Activated CD4-positive, alpha-beta T cell treated with anti-CD3 and anti-CD28 coated beads, Interleukin-2, amount 50 U/mL, for 48 hours (primary cell): ENCODE measurements around the gene CTU1.

Experiments used
- DNase-seq, 2 experiments: peaks; one replicate each; pipeline ENCODE4 v3.0.0-alpha.2; 2020

Gene CTU1

DNA sequence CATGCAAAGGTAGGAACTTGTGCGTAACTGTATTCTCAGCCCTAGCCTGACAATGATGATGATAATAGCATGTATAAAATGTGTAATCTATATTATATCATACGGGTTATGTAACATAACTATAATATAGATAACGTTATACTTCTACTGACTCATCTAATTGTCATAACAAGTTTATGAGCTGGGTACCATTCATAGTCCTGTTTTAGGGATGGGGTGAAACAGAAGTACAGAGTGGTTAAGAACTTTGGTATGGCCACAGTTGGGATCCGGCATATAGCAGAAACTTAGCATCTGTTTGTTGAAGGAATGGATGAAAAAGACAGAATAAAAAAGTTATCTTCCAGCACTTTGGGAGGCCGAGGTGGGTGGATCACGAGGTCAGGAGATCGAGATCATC lies 5.2 kb downstream of the CTU1 start:
- no peak for DNase-seq

DNA sequence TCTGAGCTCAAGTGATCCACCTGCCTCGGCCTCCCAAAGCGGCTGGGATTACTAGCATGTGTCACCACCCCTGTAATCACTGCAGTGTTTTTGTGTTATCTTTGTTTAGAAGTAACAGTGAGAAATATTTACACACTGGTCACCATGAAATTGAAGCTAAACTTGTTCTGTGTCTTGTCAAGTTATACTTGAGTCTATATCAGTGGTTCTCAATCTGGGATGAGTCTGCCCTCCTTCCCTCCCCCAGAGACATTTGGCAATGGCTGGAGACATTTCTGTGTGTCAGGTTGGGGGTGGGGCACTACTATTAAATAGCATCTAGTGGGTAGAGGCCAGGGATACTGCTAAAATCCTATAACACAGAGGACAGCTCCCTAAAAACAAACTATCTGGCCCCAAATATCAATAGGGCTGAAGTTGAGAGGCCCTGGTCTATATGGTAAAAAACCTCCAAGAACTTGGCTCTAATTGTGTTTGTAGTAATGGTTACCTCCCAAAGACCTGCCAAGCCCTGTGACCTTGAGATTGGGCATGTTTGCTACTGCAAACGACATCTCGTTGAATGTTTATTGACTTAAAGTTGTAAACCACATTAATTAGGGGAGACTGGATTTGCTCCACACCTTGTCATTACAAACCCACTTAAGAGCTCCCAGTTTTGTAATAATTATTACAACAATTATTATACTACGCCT lies 6.9 kb downstream of the CTU1 start:
- no peak for DNase-seq

DNA sequence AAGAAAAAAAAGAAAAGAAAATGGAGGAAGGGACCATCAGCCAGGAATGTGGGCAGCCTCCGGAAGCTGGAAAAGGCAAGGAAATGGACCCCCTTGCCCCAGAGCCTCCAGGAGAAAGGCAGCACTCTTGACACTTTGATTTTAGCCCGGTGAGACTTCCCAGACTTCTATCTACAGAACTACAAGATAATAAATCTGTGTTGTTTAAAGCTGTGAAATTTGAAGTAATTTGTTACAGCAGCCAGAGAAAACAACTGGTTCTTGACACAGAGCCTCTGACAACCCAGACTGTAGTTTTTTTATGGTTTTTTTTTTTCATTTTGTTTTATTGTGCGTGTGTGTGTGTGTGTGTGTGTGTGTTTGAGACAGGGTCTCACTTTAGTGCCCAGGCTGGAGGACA lies 7.6 kb downstream of the CTU1 start:
- no peak for DNase-seq

DNA sequence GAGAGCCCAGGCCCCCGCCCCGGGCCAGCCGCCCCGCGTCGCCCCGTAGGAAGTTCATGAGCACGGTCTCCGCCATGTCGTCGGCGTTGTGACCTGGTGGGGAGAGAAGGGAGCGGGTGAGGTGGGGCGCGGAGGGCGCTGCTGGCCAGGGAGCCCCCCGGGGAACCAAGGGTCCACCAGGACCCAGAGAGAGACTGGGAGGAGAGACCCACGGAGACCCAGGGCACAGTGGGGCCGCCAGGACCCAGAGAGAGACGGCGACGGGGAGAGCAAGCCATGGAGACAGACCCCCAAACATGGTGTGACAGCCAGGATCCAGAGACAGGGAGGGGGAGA lies 9.2 kb downstream of the CTU1 start:
- no peak for DNase-seq

DNA sequence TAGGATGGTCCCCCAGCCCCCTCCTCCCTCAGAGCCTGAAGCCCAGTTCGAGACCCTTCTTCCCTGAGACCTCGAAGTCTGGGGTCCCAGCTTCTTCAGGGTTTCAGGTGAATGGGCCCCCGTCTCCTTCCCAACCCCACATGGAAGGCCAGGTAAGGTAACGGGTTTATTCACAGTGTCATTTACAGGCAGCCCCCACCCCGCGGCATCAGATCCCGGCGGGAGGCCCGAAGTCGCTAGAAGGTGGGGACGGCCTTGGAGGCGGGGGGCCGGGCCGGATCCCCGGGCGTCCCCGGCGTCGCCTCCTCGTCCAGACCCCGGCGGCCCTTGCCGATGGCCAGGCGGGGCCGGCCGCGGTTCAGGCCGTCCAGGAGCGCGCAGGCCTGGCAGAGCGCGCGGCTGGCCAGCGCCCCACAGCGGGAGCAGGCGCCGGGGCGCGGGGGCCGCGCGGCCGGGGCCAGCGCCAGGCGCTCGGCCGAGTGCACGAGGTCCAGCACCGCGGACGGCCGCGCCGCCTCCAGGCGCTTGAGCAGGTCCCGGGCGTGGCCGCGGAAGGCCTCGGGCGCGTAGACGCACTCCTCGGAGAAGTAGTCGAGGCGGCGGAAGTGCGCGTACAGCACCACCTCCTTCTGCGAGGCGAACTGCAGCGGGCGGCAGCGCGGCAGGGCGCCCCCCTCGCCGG lies 9.7 kb downstream of the CTU1 start:
- peak in 1 of 2 experiments; percentile 29 for DNase-seq

DNA sequence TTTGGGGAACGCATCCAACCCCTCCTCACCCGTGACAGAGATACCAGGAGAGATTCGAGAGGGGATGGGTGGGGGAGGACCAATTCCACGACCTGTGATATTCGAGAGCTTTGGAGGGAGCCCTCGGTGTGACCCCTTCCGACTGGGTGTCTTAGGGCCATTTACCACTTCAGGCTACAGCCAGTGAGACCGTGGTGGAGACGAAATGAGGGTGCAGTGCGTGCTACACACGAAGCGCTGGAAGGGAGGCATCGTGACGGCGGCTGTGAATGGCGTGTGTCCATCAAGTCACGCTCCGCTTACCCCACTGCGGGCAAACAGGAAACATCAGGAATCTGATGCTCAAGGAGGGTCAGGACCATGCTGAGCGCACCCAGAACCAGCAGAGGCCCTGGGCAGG lies 10.4 kb downstream of the CTU1 start:
- no peak for DNase-seq

DNA sequence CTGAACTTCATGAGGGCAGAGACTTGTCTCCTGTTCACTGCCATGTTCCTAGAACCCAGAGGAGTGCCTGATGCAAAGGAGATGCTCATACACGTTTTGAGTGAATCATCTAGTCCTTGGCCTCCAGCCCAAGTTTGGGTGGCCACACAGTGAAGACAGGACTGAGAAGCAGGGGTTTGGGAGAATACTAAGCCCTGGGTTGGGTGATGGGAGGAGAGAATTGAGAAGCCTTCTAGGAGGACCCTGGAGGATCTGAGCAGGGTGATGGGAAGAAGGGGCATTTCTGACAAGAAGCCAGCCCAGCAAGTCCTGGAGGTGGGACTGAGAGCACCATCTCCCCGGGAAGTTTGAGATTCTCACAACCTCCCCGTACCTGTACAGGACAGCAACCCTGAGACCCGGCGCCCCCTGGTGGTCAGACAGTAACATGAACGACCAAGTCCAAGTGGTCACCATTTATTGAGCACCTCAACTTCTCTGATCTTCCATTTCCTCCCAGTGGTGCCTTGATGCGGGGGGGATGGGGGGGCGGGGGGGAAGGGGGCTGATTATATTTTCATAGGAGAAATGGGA lies 11.0 kb downstream of the CTU1 start:
- peak; percentile 79 to 83 for DNase-seq

DNA sequence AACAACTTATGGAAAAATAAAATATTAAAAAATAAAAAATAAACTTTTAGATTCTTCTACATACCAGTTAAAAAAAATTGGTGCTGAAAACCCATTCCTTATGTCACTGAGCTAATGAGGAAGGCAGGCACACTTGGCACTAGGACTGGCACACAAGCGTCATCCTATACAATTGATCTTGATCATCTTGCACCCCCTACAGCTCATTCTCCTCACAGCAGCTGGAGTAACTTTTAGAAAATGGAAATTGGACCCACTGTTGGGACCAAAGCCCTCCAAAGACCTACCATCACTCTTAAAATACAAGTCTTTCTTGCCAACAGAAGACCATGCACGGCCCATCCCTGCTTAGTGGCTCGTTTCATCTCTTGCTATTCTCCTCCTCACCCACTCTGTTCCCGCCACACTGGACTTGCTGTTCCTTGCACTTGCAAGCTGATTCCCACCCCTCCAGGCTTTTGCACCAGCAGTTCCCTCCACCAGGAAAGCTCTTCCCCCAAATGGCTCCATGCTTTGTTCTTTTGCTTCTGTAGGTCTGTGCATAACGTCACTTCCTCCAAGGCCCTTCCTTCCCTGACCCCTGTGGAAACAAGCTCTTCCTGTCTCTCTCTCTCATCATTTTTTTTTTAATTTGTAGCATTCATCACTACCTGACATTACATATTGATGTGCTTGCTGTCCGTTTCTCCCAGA lies 11.6 kb downstream of the CTU1 start:
- DNase-seq, result no peak

DNA sequence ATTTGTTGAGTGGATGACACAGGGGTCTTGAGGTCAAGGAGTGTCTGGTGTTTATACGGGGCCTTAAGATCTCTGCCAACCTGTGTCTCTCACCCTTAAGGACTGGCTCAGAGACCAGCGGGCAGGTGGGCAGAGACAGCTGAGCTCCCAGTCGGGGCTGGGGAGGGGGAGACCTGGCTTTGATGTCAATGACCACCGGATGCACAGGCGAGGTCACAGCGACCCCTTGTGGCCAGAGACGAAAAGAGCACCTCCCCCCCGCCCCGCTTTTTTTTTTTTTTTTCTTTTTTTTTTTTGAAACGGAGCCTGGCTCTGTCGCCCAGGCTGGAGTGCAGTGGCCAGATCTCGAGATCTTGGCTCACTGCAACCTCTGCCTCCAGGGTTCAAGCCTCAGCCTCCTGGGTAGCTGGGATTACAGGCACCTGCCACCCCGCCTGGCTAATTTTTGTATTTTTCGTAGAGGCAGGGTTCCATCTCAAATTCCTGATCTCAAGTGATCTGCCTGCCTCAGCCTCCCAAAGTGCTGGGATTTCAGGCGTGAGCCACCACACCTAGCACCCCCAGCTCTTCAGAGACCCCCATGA lies 13.4 kb downstream of the CTU1 start:
- DNase-seq, result peak; percentile 43 to 47

DNA sequence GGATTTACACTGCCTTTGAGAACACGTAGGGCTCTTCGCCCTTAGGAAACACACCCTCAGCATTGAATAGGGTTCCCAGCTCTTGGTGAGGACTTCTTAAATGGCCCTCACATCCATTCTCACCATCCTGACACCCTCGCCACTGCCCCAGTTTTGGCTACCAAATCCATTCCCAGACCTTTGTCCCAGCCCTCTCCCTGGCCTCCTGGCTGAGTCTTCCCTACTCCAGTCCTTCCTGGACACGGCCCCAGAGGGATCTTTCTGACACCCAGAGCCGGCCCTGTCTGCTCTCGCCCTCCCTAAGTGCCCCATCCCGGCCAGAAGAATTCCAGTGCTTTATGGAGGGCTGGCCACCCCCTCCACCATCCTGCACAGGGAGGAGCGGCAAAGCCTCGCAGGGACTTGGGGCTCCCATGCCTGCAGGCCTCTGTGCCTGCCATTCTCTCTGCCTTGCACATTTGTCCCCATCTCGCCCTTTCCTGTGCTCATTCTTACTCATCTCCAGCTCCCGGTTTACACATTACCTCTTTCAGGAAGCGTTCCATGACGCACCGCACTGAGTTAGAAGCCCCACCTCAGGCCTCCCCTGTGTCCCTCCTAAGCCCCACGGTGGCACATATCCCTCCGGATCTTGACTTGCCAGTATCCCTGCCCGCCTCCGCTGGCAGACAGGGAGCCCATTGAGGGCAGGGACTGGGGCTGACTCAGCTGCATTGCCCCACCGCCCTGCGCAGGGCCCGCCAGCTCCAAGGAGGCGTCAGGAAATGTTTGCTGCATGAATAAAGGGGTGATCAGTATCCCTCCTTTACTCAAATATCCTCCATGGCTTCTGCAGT lies 14.5 kb downstream of the CTU1 start:
- no peak for DNase-seq

DNA sequence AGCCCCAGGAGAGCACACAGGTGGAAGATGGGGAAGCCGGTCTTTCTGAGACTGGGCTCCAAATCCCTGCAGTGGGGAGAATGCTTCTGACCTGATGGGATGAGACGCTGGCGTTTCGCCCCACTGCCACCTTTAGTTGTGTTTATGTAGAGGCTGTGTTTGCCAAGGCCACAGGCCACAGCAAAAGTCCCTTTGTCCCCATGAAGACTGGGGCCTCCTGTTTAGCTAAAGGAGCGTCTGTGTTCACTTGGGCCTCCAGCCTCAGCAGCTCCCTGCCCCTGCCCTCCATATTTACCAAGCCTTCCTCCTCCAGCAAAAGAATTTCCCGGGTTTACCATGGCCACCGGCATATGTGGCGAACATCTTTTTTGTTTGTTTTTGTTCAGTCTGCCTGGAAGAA lies 15.1 kb downstream of the CTU1 start:
- no peak for DNase-seq

DNA sequence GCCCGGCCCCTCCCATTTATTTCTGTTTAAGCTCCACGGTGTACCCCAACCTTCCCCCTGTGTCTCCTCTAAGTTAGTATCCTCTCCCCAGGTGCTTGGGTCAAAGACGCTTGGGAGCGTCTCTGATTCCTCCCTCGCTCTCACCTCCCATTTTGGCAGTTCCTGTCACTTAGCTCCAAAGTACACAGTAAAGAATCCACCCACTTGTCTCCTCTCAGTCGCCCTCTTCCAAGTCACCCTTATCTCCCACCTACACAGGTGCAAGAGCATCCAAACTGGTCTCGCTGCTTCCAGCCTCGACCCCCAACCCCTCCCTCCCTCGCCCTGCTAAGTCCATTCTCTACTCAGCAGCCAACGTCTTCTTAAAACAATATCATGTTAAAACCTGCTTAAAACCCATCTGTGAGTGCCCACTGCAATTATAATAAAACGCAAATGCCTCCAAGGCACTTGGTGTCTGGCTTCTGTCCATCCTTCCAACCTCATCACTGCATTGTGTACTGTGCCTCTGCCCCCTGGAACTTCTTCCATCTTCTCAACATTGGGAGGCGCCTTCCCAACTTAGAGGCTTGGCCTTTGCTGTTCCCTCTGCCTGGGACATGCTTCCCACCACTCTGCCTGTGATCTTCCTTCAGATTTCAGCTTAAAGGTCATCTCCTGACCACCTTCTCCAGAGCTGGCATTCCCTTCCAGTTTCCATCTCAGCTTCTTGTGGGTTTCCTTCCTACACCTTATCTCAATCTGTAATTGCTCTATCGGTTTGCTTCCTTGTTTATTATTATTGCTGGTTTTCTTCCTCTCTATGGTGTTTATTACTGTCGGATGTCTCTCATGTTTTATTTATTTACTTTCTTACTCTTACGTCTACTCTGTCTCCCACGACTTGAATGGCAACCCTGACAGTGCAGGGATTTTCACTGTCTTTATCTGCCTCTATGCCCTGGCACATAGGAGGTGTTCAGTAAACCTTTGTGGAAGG lies 16.0 kb downstream of the CTU1 start:
- DNase-seq, result no peak

DNA sequence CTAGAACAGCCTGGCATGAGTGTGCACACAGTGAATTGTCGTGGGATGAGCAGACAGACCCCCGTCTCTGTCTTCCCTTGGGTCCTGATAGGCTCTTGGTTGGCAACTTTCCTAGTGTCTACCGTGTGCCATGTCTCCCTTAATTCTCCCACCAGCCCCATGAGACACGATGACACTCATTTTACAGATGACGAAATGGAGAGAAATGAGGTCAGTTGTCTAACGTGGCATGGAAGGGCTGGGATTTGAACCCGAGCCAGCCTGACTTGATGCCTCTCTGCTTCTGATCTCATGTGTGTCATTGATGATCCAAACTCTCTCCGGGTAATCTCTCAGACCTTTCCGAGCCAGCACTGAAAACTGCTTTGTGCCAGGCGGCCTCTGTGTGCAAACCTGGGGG lies 17.1 kb downstream of the CTU1 start:
- no peak for DNase-seq

DNA sequence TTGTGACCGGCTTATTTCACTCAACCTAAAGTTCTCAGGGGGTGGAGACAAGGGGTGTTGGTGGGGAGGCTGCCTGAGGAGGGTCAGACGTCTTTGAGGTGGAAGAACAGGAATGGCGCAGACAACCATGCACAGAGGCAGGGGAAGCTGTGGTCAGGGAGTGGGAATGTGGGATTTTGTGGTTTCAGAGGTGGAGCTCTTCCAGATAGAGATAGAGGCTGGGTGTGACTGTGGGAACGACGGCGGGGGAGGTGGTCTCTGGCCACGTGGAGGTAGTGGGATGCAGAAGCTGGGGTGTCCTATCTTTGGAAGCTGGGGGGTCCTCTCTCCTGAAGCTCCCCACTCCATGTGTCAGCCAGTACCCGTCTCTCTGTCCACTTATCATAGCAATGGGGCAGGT lies 17.7 kb downstream of the CTU1 start:
- no peak for DNase-seq

DNA sequence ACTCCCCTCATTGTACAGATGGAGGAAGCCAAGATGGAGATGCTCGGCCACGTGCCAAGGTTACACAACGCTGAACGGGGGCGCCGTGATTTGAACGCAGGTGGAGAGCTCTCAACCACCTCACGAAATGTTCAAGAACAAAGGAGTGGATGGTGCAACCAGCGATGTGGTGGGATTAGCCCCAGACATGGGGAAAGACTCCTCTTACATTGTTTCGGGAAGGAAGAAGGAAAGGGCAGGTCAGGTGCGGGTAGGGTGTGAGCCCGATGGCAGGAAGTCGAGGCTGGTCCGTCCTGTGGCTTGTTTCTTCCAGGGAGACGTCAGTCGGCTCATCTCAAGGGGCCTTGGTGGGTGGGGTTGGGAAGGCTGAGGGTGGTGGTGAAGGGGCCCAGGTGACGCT lies 18.4 kb downstream of the CTU1 start:
- DNase-seq, result no peak

DNA sequence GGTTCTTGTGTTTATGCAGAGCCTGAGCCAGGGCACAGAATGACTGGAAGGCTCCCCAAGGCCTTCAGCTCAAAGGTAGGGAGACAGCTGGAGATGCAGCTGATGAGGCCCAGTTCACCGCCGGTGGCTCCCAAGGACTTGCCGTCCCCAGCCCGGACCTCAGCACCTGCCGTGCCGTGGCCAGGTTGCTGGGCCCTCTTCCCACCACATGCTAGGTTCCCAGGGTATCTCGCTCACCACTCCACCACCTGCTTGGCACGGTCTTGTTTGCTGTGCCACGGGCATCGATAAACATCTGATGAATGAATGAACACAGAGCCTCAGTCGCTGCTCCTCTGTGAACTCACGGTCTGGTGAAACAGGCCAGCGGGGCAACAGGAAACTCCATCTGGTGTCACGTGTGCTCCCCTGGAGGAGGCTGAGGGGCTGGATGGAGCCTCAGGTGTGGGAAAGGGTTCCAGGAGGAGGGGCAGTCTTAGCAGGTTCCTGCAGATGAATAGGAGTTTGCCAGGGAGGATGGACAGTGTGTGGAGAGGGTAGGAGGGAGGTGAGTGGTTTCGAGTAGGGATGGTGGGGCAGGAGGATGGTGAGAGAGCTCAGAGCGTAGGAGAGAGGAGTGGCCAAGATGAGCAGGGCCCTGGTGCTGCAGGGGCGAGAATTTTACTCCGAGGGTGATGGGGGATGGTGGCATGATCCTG lies 21.9 kb downstream of the CTU1 start:
- DNase-seq, result no peak

DNA sequence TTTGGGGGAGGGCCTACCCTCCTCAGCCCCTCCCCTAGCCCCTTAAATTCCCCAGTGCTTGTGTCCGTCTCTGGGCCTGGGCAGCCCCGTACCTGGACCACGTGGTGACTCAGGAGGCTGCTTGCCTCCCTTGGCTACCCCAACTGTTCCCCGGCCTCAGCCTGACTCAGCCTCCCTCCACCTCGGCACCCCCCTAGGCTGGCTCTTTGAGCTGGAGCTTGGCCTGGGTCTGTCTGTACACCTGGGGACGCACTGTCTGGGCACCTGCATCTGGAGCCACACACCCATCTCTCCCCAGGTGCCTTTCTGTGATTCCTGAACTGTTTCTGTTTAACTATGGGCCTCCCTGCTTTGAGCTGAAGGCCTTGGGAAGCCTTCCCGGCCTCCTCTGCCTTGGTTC lies 23.7 kb downstream of the CTU1 start:
- DNase-seq, result no peak

DNA sequence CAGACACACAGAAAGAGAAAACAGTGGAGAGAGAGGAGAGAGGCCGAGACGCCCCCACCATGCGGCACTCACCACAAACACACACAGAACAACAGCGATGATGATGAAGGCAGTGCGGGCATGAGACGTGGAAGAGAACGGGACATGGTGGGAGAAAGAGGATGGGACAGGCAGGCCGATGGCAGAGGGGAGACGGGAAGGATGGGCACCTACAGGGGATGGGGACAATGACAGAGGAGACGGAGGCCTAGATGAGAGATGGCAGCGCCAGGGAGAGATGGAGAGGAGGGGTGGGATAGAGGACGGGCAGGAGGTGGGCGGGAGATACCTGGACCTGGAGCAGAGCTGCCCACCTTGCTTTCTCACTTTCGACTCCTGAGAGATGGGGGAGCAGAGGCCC lies 24.4 kb downstream of the CTU1 start:
- no peak for DNase-seq

DNA sequence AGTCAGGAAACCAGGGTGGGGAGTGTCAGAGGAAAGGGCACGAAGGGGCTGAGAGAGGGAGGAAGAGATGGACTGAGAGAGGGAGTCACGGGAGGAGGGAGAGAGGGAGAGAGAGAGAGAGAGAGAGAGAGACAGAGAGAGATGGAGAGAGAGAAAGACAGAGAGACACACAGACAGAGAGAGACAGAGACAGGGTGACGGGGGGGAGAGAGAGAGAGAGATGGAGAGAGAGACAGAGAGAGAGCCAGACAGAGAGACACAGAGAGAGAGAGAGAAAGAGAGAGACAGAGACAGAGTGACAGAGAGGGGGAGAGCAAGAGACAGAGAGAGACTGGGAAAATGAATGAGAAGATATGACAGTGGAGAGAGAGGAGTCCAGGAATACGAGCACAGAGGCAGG lies 25.0 kb downstream of the CTU1 start:
- no peak for DNase-seq

DNA sequence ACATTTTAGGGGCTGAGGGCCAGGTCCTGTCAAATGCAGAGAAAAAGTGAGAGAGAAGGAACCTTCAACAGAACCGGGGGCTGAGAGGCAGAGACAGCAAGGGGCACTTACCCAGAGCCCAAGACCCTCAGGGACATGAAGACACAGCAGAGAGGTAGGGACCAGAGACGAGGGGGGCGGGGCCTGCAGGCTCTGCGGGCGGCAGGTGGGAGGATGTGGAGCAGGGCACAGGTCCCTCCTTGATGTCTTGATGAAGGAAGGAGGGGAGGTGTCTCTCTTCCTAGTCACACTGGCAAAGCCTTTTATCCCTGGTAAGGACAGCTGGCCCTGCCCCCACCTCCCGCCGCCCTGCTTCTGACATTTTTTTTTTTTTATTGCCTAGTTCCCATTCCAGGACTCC lies 25.6 kb downstream of the CTU1 start, which contains the start of gene KLK14:
KLK14 (minus strand) TSS at position 277 of the 400 bp plus-strand sequence; CDS start at position 4, 273 bp downstream.
- DNase-seq, result no peak

DNA sequence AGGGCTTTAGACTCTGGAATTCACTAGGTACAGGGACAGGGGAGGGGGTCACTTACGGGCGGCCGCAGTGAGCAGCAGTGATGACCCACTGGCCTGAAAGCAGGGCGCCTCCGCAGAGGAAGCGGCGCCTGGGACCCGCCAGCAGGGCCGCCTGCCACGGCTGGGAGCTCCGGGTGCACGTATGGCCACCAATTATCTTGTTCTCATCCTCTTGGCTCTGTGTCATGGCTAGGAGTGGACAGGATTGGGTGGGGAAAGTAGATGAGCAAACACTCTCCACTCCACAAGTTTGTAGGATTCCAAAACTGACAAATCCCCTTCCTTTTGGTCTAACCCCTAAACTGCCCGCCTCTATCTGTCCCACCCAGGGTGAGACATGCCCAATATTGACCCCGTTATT lies 26.7 kb downstream of the CTU1 start:
- no peak for DNase-seq
